Psoas muscle (tissue), 8 donors: Measurements from ENCODE around the gene DNAJC15. TPM values are rescaled to one million over a fixed set of nuclear protein-coding genes. Genes with fewer than 3 reads are reported as not detected.

Source experiments
- ATAC-seq, 4 donors: fragments of 200-7000 bp; cut with Tn5 transposase; one replicate each; pipeline ENCODE4 v1.9.1; 2020; ENCODE audit warnings: moderate library complexity in 3 of 4, mild to moderate bottlenecking in 2 of 4
- DNase-seq, 2 donors: peaks; one replicate each; pipeline ENCODE4 v3.0.0-alpha.2; 2020
- H3K27ac ChIP-seq: fragments of 200-600 bp; one replicate; pipeline ENCODE4 v1.8.0; 2022
- H3K27me3 ChIP-seq, 3 donors: fragments of 200-600 bp in 1 of 3; one replicate each; pipeline versions ENCODE4 v1.6.1 to v1.8.0; 2013 to 2022; ENCODE audit warnings: low read length in 2 of 3, mild to moderate bottlenecking in 2 of 3, moderate library complexity in 1 of 3; ENCODE audit not compliant: insufficient read depth in 3 of 3
- H3K36me3 ChIP-seq, 2 donors: fragments of 200-600 bp in 1 of 2; one replicate each; pipeline versions ENCODE4 v1.6.1 to v1.8.0; 2013 to 2022; ENCODE audit warnings: low read depth in 1 of 2, mild to moderate bottlenecking in 1 of 2, moderate library complexity in 1 of 2; ENCODE audit not compliant: insufficient read depth in 1 of 2
- H3K4me1 ChIP-seq: fragments of 200-600 bp; one replicate; pipeline ENCODE4 v1.8.0; 2022
- H3K4me3 ChIP-seq: fragments of 200-600 bp; one replicate; pipeline ENCODE4 v1.8.0; 2022; ENCODE audit warnings: mild to moderate bottlenecking
- H3K9me3 ChIP-seq: fragments of 200-600 bp; one replicate; pipeline ENCODE4 v1.8.0; 2022
- CTCF ChIP-seq: fragments of 200-600 bp; IDR thresholded peaks from one replicate; pipeline ENCODE4 v1.8.0; 2022; ENCODE audit warnings: antibody characterized with exemption
- WGBS, 3 donors: extraction: QIAGEN DNeasy Blood & Tissue Kit; methylation state at CpG; one replicate each; pipeline versions ENCODE4 v1.1.6 to v1.1.7; 2013; 5-methylcytosine and 5-hydroxymethylcytosine counted together
- intact Hi-C, 2 donors: fragments of 100-400 bp; cut with DNase I; formaldehyde crosslinking; loops; one replicate each; pipeline versions ENCODE4 v1.11.0 to v1.14.2; 2022
- polyA plus RNA-seq, 3 donors: library from polyadenylated mRNA; stranded (reverse); fragments of 200-250 nt; gene quantifications; one replicate each; pipeline ENCODE4 v1.2.3, GENCODE V29; 2013
- total RNA-seq, 4 donors: library from RNA; stranded (reverse); fragmentation: NEBNext Ultra II Directional in 2 of 4; extraction: Animal tissue kit (Norgen Biotek cat#: 25700) in 2 of 4; gene quantifications; one replicate each; pipeline versions ENCODE4 v1.2.1 to v1.2.4, GENCODE V29; 2021 to 2023
- donor health status: healthy with polysubstance abuse.
- donor health status: DM: no; HTN: no; CAD: no; lungs with moderate emphysema.
- donor health status: Bipolar disorder and iron deficiency.
- donor health status: healthy.
- donor health status: DM: yes; HTN: yes; CAD: no.
- donor health status: DM: no; HTN: no; CAD: no.
- donor health status: DM: no; HTN: no; CAD: no.
- donor health status: DM: yes; HTN: yes; CAD: no.

DNAJC15 gene
- total and polyA plus RNA-seq, 7 donors = 9.4 to 22.4 (median 13.6) TPM

DNA sequence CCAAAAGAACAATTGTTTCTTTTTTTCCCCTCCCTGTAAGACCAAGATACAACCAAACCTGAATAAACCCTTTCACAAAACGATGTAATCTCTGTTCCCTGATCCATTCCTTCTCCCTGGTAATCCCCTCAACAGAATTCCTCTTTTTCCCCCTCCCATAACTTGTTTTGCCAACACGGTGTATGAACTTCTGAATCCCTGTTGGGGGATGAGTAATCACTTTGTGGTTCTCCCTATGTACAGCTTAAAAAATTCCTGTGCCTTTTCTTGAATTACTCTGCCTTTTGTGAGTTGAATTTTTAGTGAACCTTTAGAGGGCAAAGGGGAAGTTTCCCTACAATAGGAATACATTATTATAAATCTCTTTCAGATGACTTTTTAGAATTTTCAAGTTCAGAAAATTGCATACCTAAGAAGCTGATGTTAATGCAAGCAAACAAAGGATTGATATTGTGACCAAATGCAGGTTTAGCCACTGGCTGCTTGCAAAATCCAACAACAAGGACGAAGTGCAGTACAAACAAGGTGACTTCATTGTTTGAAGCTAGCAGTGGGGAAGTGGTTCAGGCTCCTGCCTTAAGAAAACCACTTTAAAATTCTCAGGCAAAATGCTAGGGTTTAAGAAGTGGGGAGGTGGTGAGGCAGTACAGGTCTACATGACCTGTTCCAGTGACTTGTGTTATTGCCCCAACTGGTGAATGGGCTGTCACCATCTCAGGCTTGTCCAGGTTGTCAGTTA lies 16.3 kb upstream of the DNAJC15 start:
- intact Hi-C loops = no loop called here
- H3K27ac ChIP-seq = no peak overlapping the region
- peaks cover 0 to 4% (median 0%) of the 10 kb centered on the region in 3 donors for H3K27me3 ChIP-seq
- no peak for TF ChIP-seq CTCF
- no peaks in the 10 kb centered on the region for H3K36me3 ChIP-seq
- H3K4me3 ChIP-seq = no peak overlapping the region
- ATAC-seq (no peak), DNase-seq (no peak)
- no peaks in the 10 kb centered on the region for H3K9me3 ChIP-seq
- no peaks in the 10 kb centered on the region for H3K4me1 ChIP-seq
- WGBS, 3 donors = 48 to 53% (median 53%) methylated on average over 3 of the region's 3 CpGs

GRCh38 chr13:43008596-43008995 lies 14.8 kb upstream of the DNAJC15 start:
- 78 to 93% (median 80%) methylated on average over 3 of the region's 3 CpGs for WGBS, 3 donors
- no peaks in the 10 kb centered on the region for H3K36me3 ChIP-seq
- DNase-seq = no peak
- no peaks in the 10 kb centered on the region for H3K9me3 ChIP-seq
- peaks cover 0 to 4% (median 0%) of the 10 kb centered on the region in 3 donors for H3K27me3 ChIP-seq
- no peaks in the 10 kb centered on the region for H3K4me1 ChIP-seq
- no peak overlapping the region for H3K4me3 ChIP-seq
- no peak for TF ChIP-seq CTCF
- intact Hi-C loops = no loop called here
- ATAC-seq = no peak
- no peak overlapping the region for H3K27ac ChIP-seq

GRCh38 chr13:43009506-43009905 lies 13.9 kb upstream of the DNAJC15 start:
- no peak for DNase-seq
- 79 to 92% (median 89%) methylated on average over 1 of the region's 1 CpG for WGBS, 3 donors
- H3K36me3 ChIP-seq = no peaks in the 10 kb centered on the region

GRCh38 chr13:43014162-43014561 lies 9.2 kb upstream of the DNAJC15 start:
- no peaks in the 10 kb centered on the region for H3K4me1 ChIP-seq
- H3K27ac ChIP-seq = no peak overlapping the region
- DNase-seq (no peak), ATAC-seq (no peak)
- H3K9me3 ChIP-seq = no peaks in the 10 kb centered on the region
- intact Hi-C loops = no loop called here
- no peak overlapping the region for H3K4me3 ChIP-seq
- H3K27me3 ChIP-seq = peaks cover 0 to 4% (median 0%) of the 10 kb centered on the region in 3 donors
- H3K36me3 ChIP-seq = no peaks in the 10 kb centered on the region
- no peak for TF ChIP-seq CTCF
- WGBS, 3 donors = 43 to 55% (median 48%) methylated on average over 3 of the region's 3 CpGs

More at GRCh38 chr13:43009506-43009905, 13.9 kb upstream of the DNAJC15 start:
- no peak for ATAC-seq
- H3K4me3 ChIP-seq = no peak overlapping the region
- peaks cover 0 to 4% (median 0%) of the 10 kb centered on the region in 3 donors for H3K27me3 ChIP-seq
- no peak overlapping the region for H3K27ac ChIP-seq
- no peaks in the 10 kb centered on the region for H3K9me3 ChIP-seq
- TF ChIP-seq CTCF = no peak
- intact Hi-C loops = no loop called here
- no peaks in the 10 kb centered on the region for H3K4me1 ChIP-seq

DNA sequence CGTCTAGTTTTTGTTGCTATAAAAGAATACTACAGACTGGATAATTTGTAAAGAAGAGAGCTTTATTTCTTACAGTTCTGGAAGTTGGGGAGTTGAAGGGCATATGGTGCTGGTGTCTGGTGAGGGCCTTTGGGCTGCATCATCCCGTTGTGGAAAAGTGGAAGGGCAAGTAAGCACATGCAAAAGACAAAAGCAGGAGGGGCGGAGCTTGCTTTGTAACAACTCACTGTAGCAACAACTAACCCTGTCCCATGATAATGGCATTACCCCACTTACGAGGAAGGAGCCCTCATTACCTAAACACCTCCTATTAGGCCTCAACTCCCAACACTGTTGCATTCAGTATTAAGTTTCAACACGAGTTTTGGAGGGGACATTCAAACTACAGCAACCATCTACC lies 7.2 kb upstream of the DNAJC15 start:
- 82 to 88% (median 83%) methylated on average over 5 of the region's 5 CpGs for WGBS, 3 donors
- H3K9me3 ChIP-seq = no peaks in the 10 kb centered on the region
- H3K27ac ChIP-seq = no peak overlapping the region
- no peaks in the 10 kb centered on the region for H3K27me3 ChIP-seq
- DNase-seq (no peak), ATAC-seq (no peak)
- intact Hi-C loops = no loop called here
- H3K36me3 ChIP-seq = no peaks in the 10 kb centered on the region
- H3K4me1 ChIP-seq = no peaks in the 10 kb centered on the region
- no peak overlapping the region for H3K4me3 ChIP-seq
- TF ChIP-seq CTCF = no peak
